Transverse colon (tissue), 3 donors: ENCODE results near the gene GNPDA2.

Experiments
- POLR2A ChIP-seq: fragments of 450-650 bp; IDR thresholded peaks from one replicate; pipeline ENCODE4 v1.6.1; 2016; ENCODE audit warnings: antibody characterized with exemption, mild to moderate bottlenecking, moderate library complexity
- TF ChIP-seq, protein P1 (sequence below), 5 experiments: fragments of 200-600 bp in 3 of 5; fragments of 450-650 bp in 2 of 5; sonication (generic) in 3 of 5; IDR thresholded peaks; 1 replicate in 2 of 5; 2 replicates in 3 of 5; pipeline ENCODE4 v1.5.1; 2016 to 2017; ENCODE audit warnings: antibody characterized with exemption in 5 of 5, inconsistent platforms in 3 of 5, mild to moderate bottlenecking in 2 of 5, moderate library complexity in 1 of 5

DNA sequence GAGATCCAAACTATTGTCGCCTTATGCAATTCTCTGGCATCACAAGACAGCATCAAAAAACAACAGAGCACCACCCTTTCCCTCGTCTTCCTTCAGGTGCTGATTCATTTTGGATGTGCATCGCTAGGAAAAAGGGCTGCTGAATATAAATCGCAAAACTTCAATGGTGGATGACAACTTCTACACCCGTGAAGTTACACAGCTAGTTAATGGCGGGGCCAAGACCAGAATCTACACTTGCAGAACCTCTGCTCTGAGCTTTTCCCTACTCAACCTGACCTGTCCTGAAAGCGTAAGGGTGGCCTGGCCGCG, 674 bp downstream of the GNPDA2 start:
- TF ChIP-seq, protein P1, sequence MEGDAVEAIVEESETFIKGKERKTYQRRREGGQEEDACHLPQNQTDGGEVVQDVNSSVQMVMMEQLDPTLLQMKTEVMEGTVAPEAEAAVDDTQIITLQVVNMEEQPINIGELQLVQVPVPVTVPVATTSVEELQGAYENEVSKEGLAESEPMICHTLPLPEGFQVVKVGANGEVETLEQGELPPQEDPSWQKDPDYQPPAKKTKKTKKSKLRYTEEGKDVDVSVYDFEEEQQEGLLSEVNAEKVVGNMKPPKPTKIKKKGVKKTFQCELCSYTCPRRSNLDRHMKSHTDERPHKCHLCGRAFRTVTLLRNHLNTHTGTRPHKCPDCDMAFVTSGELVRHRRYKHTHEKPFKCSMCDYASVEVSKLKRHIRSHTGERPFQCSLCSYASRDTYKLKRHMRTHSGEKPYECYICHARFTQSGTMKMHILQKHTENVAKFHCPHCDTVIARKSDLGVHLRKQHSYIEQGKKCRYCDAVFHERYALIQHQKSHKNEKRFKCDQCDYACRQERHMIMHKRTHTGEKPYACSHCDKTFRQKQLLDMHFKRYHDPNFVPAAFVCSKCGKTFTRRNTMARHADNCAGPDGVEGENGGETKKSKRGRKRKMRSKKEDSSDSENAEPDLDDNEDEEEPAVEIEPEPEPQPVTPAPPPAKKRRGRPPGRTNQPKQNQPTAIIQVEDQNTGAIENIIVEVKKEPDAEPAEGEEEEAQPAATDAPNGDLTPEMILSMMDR (IDR thresholded peaks at IDR 0.05): no peak
- no peak for TF ChIP-seq POLR2A
